Dedifferentiated amniotic fluid mesenchymal stem cell (primary cell): ENCODE measurements around the gene PIK3R5.
"Not testable (repeated sequence)": the region's sequence is repeated elsewhere in the genome, so short reads cannot be mapped to it uniquely, and the experiment has no call there.

Experiments used
- DNase-seq: peaks from one replicate; pipeline ENCODE4 v3.0.0-alpha.2; 2016; ENCODE audit errors: extremely low spot score

Gene PIK3R5

DNA sequence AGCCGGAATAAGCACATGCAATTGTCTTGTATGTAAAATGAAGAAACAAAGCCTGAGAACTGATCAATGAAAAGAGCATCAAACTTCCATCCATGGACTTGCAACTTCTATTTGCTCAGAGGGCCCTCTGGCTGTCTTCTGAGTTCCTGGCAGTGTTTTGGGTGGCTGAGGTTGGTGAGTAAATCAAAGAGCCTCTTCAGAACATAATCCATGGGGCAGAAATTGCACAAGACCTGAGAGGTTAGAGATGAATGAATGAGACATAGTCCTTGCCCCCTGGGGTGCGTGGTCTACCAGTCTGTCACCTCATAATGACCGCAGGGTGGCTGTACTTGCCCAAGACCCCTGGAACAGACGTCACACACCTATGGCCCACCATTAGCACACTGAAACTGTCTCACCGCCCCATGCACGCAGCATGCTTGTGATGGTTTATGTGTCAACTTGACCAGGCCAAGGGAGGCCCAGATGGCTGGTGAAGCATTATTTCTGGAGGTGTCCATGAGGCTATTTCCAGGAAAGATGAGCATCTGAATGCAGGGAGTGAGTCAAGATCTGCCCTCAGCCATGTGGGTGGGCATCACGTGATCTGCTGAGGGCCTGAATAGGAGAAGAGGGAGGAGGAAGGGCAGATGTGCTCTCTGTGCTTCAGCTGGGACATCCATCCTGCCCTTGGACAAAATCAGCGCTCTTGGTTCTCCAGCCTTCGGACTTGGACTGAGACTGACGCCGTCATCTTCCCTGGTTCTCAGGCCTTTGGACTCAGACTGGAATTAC lies 106.3 kb downstream of the PIK3R5 start:
- DNase-seq = no peak

- peak; percentile 26 for DNase-seq
Observed at GRCh38 chr17:8857919-8858318, 107.6 kb downstream of the PIK3R5 start.

DNA sequence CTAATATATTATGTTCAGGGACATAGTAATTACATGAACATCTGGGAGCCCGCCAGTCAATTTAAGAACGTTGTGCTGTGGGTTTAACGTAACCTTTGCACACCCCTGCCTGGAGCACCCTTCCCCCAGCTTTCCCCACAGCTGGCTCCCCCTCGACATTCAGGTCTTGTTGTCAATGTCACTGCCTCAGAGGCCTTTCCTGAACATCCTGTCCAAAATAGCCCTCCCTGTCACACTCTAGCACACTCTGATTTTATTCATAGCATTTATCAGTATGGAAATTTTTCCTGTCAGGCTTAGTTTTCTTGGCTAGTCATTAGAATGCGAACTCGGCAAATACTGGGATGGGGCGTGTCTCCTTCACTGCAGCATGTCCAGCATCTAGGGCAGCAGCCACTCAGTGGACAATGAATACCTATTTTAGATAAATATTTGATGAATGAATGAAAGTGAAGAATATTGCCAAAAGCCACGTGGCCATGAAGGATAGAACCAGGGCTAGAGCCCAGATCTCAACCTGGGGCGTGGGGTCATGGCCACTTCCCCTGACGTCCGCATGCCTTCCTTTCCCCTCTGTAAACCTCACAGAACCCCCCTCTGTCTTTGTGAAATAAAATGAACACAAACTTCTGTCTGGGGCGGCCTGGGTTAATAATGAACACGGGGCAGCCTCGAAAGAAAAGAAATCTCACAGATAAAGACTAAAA lies 108.5 kb downstream of the PIK3R5 start:
- no peak for DNase-seq

DNA sequence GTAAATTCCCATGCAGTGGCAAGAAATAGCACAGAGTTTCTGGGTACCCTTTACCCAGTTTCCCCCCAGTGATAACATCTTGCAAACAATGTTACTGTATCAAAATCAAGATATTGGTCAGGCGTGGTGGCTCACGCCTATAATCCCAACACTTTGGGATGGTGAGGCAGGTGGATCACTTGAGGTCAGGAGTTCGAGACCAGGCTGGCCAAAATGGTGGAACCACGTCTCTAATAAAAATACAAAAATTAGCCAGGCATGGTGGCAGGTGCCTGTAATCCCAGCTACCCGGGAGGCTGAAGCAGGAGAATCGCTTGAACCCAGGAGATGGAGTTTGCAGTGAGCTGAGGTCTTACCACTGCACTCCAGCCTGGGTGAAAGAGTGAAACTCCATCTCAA lies 109.3 kb downstream of the PIK3R5 start:
- not testable (repeated sequence) for DNase-seq

DNA sequence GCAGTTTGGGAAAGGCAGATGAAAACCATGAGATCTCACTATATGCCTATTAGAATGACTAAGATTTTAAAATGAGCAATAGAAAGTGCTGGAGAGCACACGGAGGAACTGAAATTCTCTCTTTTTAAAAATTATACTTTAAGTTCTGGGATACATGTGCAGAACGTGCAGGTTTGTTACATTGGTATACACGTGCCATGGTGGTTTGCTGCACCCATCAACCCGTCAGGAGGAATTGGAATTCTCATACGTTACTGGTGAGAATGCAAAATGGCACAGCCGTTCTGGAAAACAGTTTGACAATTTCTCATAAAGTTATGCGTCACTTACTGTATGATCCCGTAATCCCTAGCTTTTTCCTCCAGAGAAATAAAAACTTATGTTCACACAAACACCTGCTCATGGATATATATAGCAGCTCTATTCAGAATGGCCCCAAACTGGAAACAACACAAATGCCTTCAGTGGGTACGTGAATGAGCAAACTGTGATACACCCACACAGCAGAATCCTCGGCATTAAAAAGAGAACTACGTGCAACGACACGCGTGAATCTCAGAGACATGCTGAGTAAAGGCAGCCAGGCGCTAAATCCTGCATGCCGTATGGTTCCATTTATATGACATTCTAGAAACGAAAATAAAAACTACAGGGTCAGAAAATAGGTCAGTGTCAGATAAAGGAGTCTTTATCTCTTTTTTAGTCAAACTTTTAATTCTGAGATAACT lies 109.9 kb downstream of the PIK3R5 start:
- DNase-seq = no peak

GRCh38 chr17:8851600-8851999 lies 113.9 kb downstream of the PIK3R5 start:
- DNase-seq = no peak

DNA sequence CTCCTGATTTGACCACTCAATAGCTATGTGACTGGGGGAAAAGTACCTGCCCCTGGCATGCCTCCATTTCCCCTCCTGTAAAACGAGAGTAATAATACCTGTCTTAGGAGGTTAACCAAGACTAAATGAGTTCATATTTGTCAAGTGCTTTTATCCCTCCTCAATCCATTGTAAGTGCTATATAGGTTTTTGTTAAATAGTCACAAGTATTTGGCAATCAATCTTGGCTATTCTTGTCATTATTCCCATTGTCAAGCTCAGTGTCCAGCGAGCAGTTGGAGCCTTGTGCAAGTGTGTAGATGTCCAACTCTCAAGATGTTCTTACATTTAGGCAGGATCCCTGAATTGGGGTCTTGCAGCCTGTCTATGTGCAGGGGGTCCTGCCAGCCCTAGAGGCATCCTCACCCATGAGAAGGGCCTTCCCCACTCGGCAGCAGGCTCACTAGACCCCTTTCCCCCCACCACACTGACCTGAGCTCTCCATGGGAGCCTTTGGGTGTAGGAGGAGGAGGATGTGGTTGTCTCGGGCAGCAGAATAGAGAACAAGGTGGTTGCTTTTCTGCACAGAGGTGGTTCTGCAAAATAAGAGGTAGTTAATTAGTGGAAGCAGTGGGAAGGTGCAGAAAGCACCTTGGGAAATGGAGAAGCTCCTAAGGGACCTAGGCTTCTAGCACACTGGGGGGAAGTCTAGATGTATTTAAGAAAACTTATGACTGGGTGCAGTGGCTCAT lies 116.0 kb downstream of the PIK3R5 start:
- DNase-seq = no peak

- no peak for DNase-seq
Observed at GRCh38 chr17:8847891-8848290, 117.6 kb downstream of the PIK3R5 start.

GRCh38 chr17:8846768-8847211 lies 118.7 kb downstream of the PIK3R5 start:
- DNase-seq = no peak

- DNase-seq = no peak
Observed at GRCh38 chr17:8844229-8845218, 121.0 kb downstream of the PIK3R5 start.

DNA sequence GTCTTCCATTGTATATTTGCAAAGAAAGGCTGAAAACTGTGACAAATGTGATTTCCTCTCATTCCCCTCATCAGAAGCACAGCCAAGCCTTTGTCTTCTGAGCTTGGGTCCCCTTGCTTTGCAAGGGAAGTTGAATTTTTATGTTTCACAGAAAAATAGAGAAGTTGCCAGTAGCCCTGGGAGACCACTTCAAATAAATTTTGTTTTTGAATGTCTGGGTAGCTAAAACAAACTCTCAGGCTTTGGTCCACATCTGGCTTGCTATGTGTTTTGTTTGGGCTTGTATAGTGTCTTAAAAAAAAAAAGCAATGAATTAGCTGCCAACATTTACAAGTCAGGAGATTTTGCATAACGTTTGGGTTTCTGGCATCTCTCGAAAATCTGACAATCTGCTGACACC lies 122.2 kb downstream of the PIK3R5 start:
- DNase-seq = no peak

DNA sequence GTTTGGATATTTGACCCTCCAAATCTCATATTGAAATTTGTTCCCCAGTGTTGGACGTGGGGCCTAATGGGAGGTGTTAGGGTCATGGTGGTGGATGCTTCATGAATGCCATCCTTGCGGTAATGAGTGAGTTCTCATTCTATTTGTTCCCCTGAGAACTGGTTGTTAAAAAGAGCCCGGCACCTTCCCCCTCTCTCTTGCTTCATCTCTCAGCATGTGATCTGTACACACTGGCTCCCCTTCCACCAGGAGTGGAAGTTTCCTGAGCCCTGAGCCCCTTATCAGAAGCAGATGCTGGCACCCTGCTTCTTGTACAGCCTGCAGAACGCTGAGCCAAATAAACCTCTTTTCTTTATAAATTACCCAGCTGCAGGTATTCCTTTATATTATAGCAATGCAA lies 123.7 kb downstream of the PIK3R5 start:
- DNase-seq = no peak

DNA sequence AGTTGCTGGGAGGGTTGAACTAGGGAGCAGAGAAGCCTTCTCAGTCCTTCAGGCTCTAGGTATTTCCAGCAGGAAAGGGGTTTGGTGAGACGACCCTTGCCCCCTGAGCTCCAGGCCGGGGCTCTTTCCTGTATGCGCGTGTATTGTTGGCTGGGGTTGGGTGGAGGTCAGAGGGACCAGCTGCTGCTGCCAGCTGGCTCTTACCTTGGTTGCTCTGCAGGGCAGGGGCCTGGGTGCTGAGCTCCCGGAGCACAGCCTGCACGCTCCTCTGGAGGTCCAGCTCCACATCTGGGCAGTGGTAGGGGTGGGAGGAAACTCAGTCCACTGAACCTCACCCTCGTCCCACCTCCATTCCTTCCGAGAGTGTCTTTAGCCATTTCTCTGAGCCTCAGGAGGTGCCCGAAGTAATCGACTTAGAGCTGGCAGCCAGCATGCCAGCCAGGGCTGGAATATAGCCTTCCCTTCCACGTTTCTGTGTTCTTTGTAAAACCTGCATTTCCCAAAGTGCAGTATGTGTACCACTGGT lies 126.0 kb downstream of the PIK3R5 start:
- no peak for DNase-seq

DNA sequence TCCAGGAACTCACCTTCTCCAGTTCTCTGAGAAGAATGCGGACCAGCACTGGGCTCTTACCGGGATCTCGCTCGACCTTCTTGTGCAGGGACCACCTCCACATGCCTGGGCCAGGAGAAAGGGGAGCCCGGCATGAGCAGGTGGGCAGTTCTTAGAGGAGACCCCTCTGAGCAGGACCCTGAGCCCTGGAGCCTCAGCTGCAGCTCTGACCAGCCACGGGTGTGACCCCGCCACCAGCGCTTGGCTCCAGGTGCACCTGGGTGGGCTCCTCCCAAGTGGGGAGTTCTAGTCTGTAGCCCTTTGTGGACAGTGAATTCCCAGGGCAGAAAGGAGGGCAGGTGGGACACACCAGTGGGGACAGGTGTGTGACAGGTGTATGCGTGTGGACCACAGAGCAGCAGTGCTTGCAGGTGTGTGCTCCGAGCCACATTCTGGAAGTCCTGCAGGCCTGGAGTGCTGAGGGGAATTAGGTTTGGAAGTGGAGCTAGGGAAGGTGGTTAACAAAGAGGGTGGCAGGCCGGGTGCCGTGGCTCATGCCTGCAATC lies 126.9 kb downstream of the PIK3R5 start:
- DNase-seq = no peak

GRCh38 chr17:8837563-8838075 lies 127.9 kb downstream of the PIK3R5 start:
- no peak for DNase-seq

- no peak for DNase-seq
Observed at GRCh38 chr17:8836821-8837562, 128.5 kb downstream of the PIK3R5 start.

GRCh38 chr17:8835631-8836364 lies 129.7 kb downstream of the PIK3R5 start:
- no peak for DNase-seq

- DNase-seq = no peak
Observed at GRCh38 chr17:8835106-8835505, 130.4 kb downstream of the PIK3R5 start.
